HEK293 (cell line): ENCODE data around the gene DAP.

Source experiments
- CTCF ChIA-PET: fragments of 350-600 bp; formaldehyde crosslinking; extraction: SDS; loops from one replicate; lab custom pipeline; 2021; ENCODE audit warnings: antibody characterized with exemption; lab: Yijun Ruan, JAX
- POLR2A ChIA-PET: fragments of 300-600 bp; formaldehyde crosslinking; extraction: SDS; loops from one replicate; lab custom pipeline; 2020; ENCODE audit warnings: antibody characterized with exemption, inconsistent platforms; lab: Yijun Ruan, JAX
- H3K27ac ChIP-seq: fragments of 200-500 bp; sonication (Bioruptor generic); 2 replicates; pipeline ENCODE4 v1.5.1; 2014; ENCODE audit warnings: low read depth, low read length, control low read depth, inconsistent platforms; ENCODE audit errors: extremely low read depth
- H3K36me3 ChIP-seq, 2 experiments: fragments of 200-500 bp in 1 of 2; sonication (Bioruptor generic) in 1 of 2; 1 replicate in 1 of 2; 2 replicates in 1 of 2; pipeline ENCODE4 v1.5.1; 2014 to 2017; ENCODE audit warnings: inconsistent platforms in 2 of 2, low read length in 2 of 2; ENCODE audit not compliant: control insufficient read depth in 2 of 2, insufficient read depth in 1 of 2
- H3K4me1 ChIP-seq: fragments of 200-500 bp; sonication (Bioruptor generic); 2 replicates; pipeline ENCODE4 v1.5.1; 2014; ENCODE audit warnings: mild to moderate bottlenecking, low read length, inconsistent platforms; ENCODE audit not compliant: control insufficient read depth, insufficient read depth
- H3K4me3 ChIP-seq: 2 replicates; pipeline ENCODE4 v1.5.1; 2011; ENCODE audit warnings: low read depth, mild to moderate bottlenecking, control low read depth, low read length, moderate library complexity
- H3K9me3 ChIP-seq: fragments of 200-500 bp; sonication (Bioruptor generic); 2 replicates; pipeline ENCODE4 v1.5.1; 2014; ENCODE audit warnings: low read depth, low read length, inconsistent platforms; ENCODE audit not compliant: control insufficient read depth, insufficient read depth
- BCL11A ChIP-seq: fragments of 450-650 bp; formaldehyde crosslinking; IDR thresholded peaks from 2 replicates; pipeline ENCODE4 v1.5.1; 2016; ENCODE audit warnings: low read depth, missing biosample characterization, missing genetic modification characterization
- CTCF ChIP-seq: fragments of 450-650 bp; formaldehyde crosslinking; IDR thresholded peaks from 2 replicates; pipeline ENCODE4 v1.5.1; 2016; ENCODE audit warnings: missing biosample characterization, missing genetic modification characterization
- EGR2 ChIP-seq: fragments of 450-650 bp; formaldehyde crosslinking; IDR thresholded peaks from 2 replicates; pipeline ENCODE4 v1.5.1; 2016; ENCODE audit warnings: low read depth, missing biosample characterization, missing genetic modification characterization
- GLI4 ChIP-seq: fragments of 450-650 bp; formaldehyde crosslinking; IDR thresholded peaks from 2 replicates; pipeline ENCODE4 v1.5.1; 2016; ENCODE audit warnings: missing biosample characterization, missing genetic modification characterization
- GLIS2 ChIP-seq: fragments of 450-650 bp; formaldehyde crosslinking; IDR thresholded peaks from 2 replicates; pipeline ENCODE4 v1.5.1; 2016; ENCODE audit warnings: missing biosample characterization, missing genetic modification characterization
- PRDM1 ChIP-seq: fragments of 450-650 bp; formaldehyde crosslinking; IDR thresholded peaks from 2 replicates; pipeline ENCODE4; 2016; ENCODE audit warnings: missing biosample characterization, missing genetic modification characterization
- SCRT2 ChIP-seq: fragments of 450-650 bp; formaldehyde crosslinking; IDR thresholded peaks from 2 replicates; pipeline ENCODE4 v1.5.1; 2016; ENCODE audit warnings: missing biosample characterization, missing genetic modification characterization
- SETDB1 ChIP-seq: IDR thresholded peaks from one replicate; pipeline ENCODE4 v1.6.1; 2017; ENCODE audit warnings: mild to moderate bottlenecking, low read length, moderate library complexity, mixed read lengths; ENCODE audit not compliant: insufficient read length
- TSHZ1 ChIP-seq: fragments of 450-650 bp; formaldehyde crosslinking; IDR thresholded peaks from 2 replicates; pipeline ENCODE4 v1.5.1; 2016; ENCODE audit warnings: missing biosample characterization, missing genetic modification characterization, borderline replicate concordance
- YY1 ChIP-seq: fragments of 450-650 bp; formaldehyde crosslinking; IDR thresholded peaks from 2 replicates; pipeline ENCODE4 v1.5.1; 2018; ENCODE audit warnings: missing biosample characterization, missing genetic modification characterization
- ZBTB20 ChIP-seq: fragments of 450-650 bp; formaldehyde crosslinking; IDR thresholded peaks from 2 replicates; pipeline ENCODE4 v1.5.1; 2016; ENCODE audit warnings: missing biosample characterization, missing genetic modification characterization
- ZNF140 ChIP-seq: fragments of 450-650 bp; formaldehyde crosslinking; IDR thresholded peaks from 2 replicates; pipeline ENCODE4 v1.5.1; 2016; ENCODE audit warnings: missing biosample characterization, missing genetic modification characterization
- ZNF211 ChIP-seq: fragments of 450-650 bp; formaldehyde crosslinking; IDR thresholded peaks from 2 replicates; pipeline ENCODE4 v1.5.1; 2016; ENCODE audit warnings: low read depth, missing biosample characterization, missing genetic modification characterization
- ZNF324 ChIP-seq: fragments of 450-650 bp; formaldehyde crosslinking; IDR thresholded peaks from 2 replicates; pipeline ENCODE4 v1.5.1; 2016; ENCODE audit warnings: missing biosample characterization, missing genetic modification characterization
- ZNF529 ChIP-seq: fragments of 450-650 bp; formaldehyde crosslinking; IDR thresholded peaks from 2 replicates; pipeline ENCODE4 v1.5.1; 2017; ENCODE audit warnings: missing genetic modification characterization, missing biosample characterization; ENCODE audit not compliant: insufficient replicate concordance
- ZNF558 ChIP-seq: fragments of 450-650 bp; formaldehyde crosslinking; IDR thresholded peaks from 2 replicates; pipeline ENCODE4 v1.5.1; 2016; ENCODE audit warnings: missing biosample characterization, missing genetic modification characterization
- ZNF580 ChIP-seq: fragments of 450-650 bp; formaldehyde crosslinking; IDR thresholded peaks from 2 replicates; pipeline ENCODE4 v1.5.1; 2016; ENCODE audit warnings: missing biosample characterization, missing genetic modification characterization
- ZNF585B ChIP-seq: fragments of 450-650 bp; formaldehyde crosslinking; IDR thresholded peaks from 2 replicates; pipeline ENCODE4 v1.5.1; 2016; ENCODE audit warnings: missing biosample characterization, missing genetic modification characterization
- ZNF654 ChIP-seq: fragments of 450-650 bp; formaldehyde crosslinking; IDR thresholded peaks from 2 replicates; pipeline ENCODE4 v1.5.1; 2016; ENCODE audit warnings: low read depth, missing biosample characterization, missing genetic modification characterization
- ZSCAN16 ChIP-seq: fragments of 450-650 bp; formaldehyde crosslinking; IDR thresholded peaks from 2 replicates; pipeline ENCODE4 v1.5.1; 2016; ENCODE audit warnings: missing biosample characterization, missing genetic modification characterization

Gene DAP

DNA sequence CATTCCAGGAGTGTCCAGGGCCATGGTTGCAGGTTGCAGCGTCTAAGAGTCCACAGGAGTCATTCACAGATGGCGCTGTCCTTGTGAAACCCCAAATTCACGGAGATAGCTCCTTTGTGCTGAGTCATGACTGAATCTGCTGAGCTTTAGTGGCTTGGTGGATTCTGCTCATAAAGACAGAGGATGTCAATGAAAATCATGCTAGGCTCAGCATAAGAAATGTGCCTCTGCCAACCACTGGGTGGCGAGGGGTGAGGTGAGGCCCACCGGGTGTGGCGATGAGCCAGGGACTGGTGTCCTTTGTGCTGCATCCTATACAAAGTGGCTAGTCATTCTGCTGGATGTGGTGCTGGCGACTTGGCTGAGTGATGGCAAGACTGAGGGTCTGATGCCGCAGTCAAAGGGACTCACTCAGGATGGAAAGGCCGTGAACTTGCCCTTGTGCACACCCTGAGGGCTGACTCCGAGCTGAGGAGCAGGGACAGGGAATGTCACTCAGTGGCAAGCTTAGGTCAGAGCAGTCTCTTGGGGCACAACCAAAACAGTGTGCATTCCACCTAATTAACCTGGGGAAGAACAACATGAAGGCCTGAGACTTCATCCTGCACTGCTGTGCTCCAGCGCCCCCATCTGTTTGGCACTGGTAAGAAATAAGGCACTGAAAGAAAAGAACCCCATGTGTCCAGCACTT is 71.5 kb downstream of the DAP start:
- no peak overlapping the region for H3K4me3 ChIP-seq
- no peaks in the 10 kb centered on the region for H3K36me3 ChIP-seq
- no peaks in the 10 kb centered on the region for H3K9me3 ChIP-seq
- ChIA-PET POLR2A (no interaction called here), CTCF (interaction anchor here (0.6 to 8.2 kb wide), 24 partner anchors 9 to 527 kb away, joined by 3 to 101 read pairs (median 4); no protein-coding TSS in a partner anchor)
- no peak overlapping the region for H3K27ac ChIP-seq
- H3K4me1 ChIP-seq, result no peaks in the 10 kb centered on the region
- no peak for TF ChIP-seq PRDM1 (tag by site-specific recombination)
- TF ChIP-seq ZNF585B (tag by site-specific recombination), result no peak
- TF ChIP-seq ZNF211 (tag by site-specific recombination), result no peak
- TF ChIP-seq CTCF (tag by site-specific recombination), result peak; percentile 48; the same call in 1 of the 2 replicates
- TF ChIP-seq SETDB1, result no peak
- no peak for TF ChIP-seq SCRT2 (tag by site-specific recombination)
- TF ChIP-seq ZNF529 (tag by site-specific recombination), result no peak
- peak; percentile 39; the same call in 1 of the 2 replicates for TF ChIP-seq ZNF654
- no peak for TF ChIP-seq ZNF324 (tag by site-specific recombination)
- TF ChIP-seq, all 188 proteins: peak for 2

DNA sequence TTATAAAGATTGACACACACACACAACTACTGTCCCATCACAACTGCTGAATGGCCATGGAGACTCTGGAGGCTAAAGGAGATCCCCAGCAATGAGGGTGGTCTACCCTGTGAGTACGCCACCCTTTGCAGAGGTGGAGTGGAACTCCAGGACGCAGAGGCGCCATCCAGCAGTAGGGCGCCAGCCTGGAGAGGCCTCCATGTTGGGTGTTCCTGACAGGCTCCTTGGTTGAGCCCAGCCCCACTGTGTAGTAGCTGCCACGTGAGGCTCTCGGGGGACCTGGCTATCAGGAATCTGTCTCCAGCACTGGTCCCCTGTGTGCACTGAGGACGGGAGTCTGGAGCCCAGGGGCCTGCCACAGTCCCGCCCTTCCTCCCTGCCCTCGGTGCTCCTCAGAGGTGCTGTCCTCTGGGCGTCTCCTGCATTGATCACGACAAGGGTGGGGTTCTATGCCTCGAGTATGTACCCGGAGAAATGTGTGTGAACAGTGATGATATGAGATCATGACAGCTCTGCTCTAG is 72.3 kb downstream of the DAP start:
- H3K9me3 ChIP-seq, result no peaks in the 10 kb centered on the region
- no peak overlapping the region for H3K4me3 ChIP-seq
- no peaks in the 10 kb centered on the region for H3K4me1 ChIP-seq
- H3K27ac ChIP-seq, result no peak overlapping the region
- TF ChIP-seq BCL11A (tag by site-specific recombination) (no peak), ZNF580 (no peak), ZBTB20 (no peak), EGR2 (tag by site-specific recombination) (no peak), ZNF558 (no peak), ZNF140 (tag by site-specific recombination) (no peak), GLIS2 (tag by site-specific recombination) (no peak), ZSCAN16 (tag by site-specific recombination) (no peak), SCRT2 (tag by site-specific recombination) (no peak), TSHZ1 (tag by site-specific recombination) (no peak), YY1 (no peak), GLI4 (tag by site-specific recombination) (no peak)
- CTCF ChIA-PET, result interaction anchor here (0.6 to 8.2 kb wide), 12 partner anchors 10 to 526 kb away, joined by 3 to 101 read pairs (median 4); no protein-coding TSS in a partner anchor
- no peaks in the 10 kb centered on the region for H3K36me3 ChIP-seq
- POLR2A ChIA-PET, result no interaction called here
